ENCODE measurements around the gene ZNF687.

ZNF687 gene

DNA sequence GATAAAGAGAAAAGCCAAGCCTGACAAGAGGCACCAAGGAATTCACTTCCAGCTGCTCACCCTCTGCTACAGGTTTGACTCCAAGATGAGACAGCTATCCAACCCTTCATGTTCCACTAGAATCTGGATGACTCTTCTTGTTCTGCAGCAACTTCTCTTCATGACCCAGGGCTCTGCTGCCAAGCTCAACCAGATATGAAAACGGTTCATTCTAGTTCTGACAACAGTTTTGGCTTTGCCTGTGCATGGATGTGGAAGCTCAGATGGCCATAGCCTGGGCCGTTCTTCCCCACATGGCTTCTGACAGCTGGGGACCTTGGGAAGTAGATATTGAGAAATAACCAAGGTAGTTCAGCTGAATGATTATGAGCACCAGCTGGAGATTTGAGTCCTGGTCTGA lies 31.4 kb downstream of the ZNF687 start:
- no peak for DNase-seq

DNA sequence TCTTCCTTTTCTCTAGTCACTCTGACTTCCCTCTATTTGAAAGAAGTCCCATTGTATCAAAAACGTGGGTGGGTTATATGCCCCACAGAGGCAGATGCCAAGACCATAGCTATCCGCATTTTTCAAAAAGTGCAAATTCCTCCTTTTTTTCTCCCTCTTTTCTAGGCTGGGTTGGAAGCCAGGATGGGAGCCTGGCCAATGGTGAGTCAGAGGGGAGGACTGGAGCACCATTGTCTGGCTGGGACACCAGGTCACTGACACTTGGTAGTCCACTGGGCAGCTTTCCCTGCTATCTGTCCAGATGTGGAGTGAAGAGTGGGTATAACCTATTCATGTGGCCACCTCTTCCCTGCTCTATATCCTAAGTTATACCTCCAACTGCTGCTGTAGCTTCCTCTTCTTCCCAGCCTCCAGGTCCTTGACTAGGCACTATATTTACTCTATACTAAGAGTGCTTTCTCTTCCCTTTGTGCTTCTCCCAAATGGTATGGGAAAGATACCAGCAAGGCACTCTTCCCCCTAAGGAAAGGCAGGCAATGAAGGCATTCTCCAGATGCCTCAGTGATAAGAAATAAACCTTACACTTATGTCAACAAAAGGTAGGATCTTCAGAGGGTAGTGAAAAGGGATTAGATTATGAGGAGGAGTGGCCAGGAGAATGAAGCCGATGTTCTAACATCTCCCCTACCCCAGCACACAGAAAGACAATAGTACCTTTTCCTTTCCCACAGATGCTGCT lies 32.2 kb downstream of the ZNF687 start:
- no peak for DNase-seq

DNA sequence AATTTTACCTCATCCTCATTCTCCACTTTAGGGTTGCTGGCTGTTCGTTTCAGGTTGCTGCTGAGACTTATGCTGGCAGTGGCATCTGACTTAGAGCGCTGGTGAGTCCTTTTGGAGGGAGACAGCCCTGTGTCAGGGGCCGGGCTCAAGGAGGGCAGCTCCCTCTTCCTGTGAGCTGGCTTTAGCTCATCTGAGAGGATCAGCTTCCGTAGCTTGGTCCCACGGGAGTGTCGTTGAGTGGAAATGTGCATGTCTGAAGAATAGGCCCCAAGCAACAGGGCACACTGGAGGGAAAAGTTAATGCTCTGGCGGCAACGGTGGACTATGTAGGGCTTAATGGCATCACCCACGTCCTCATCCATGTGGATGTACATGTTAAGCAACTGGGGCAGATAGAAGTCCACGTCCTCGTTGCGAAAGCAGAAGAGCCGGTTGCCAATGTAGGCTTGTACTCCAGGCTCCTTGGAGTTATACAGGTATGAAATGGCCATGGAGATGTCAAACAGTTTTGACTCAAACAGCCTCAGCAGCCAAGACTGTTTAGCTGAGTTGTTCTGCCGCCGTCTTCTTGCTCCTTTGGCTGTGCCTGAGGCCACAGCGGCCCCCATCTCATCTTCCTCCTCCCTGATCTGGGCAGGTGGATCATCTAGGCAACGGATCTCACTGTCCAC lies 33.6 kb downstream of the ZNF687 start:
- DNase-seq: no peak

DNA sequence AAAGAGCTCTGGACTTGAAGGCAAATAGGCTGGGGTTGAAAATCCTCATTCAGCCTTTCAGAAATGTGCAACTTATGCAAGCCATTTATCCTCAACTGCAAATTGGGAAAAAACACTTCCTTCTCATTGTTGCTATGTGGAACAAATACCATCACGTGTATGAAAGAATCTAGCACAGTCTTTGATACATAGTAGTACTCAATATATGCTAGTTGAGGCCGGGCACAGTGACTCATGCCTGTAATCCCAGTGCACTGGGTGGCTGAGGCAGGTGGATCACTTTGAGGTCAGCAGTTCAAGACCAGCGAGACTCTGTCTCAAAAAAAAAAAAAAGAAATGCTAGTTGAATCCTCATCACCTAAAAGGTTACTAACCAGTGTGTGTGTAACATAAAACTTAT lies 36.9 kb downstream of the ZNF687 start:
- no peak for DNase-seq

DNA sequence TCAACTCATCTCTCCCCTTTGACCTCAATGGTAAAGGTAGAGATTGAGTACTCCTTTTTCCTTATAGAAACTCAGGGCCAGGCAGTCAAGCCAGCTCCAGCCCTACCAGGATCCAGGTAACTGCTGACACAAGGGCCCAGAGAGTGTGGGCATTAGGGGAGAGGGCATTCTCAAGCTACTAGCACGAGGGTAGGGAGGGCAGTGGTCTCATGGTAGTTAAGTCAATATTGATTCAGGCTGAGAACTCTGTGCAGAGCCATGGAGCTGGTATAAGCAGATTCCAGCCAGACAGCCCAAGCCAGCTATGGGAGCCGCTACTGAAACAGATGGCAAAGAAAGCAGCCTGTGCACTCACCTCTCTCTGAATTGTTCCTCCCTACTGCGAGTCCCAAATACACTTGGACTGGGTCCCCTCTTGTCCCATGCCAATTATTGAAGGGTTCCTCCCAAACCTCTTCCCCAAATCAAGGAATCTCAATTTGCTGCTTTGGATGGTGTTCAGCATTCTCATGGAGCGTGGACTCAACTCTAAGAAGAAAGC lies 42.4 kb downstream of the ZNF687 start:
- no peak for DNase-seq

DNA sequence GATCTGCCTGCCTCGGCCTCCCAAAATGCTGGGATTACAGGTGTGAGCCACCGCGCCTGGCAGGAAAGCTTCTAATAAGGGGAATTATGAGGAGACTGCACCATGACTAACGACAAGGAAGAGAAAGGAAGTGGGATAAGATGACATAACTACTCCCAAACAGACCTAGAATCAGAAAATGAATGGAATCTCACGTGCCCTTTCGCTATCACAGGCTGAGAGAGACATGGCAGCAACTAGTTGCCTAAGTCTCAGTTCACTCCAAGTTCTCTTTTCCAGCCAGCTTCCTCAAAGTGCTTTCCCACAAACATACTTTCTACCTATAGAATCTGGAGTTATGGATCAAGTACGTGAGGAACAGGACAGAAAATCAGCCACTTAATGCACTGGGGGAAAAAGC lies 43.1 kb downstream of the ZNF687 start:
- DNase-seq: no peak

DNA sequence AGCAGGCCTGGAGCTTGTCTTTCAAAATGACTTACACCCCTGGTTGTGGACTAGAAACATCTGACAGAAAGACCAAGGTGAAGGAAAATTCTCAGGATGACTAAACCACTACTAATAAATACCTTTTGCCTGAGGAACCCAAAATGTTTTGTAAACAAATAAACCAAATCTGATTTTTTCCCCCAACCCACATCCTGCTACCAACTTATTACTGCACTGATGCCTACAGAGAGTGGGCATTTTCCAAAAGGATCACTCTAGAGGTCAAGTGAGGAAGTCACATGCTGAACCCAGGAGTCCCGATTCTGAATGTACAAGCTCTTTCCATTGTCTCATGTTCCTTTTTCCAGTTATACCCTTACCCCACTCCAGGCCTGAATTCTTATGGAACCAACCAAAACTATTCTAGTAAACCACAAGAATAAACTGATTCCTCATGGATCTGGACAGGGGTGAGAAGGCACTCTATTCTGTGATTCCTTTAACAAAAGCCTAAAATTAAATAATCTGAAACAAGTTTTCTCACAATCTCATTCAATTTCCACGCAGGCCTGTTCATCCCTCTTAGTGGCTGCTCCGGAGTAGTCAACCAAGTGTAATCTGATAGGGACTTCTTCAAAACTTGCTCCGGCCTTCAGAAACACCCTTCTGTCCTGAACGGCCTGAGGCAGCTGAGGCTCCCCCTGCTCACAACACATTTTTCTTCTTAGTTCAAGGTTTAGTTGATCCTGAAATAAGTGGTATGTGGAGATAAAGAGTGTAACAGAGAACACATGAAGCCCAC lies 43.7 kb downstream of the ZNF687 start:
- no peak for DNase-seq

DNA sequence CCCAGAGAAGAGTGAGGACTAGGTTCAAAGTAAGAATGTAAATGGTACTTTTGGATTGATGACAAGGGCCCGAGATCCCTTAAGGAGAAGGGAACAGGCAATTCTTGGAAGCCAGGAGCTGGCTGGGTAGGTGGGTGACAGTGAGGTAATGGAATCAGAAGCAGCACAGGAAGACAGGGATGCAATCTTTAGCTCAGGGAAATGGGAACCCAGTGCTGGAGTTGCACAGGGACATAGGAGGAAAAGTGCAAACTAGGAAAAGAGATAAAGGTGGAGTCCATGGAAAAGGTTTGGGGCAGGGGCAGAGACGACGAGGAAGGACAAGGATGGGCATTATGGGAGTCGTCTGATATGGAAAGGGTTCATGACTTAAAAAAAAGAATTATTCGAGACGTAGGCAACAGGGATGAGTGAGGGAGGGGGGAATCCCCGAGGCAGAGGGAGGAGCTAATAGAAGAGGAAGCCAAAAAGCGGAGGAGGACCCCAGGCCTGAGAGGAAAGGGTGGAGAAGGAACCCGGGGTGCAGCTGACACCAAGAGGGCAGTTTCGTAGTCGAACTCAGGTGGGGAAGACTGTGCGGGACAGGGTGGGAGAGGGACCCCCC lies 44.6 kb downstream of the ZNF687 start:
- DNase-seq: peak; percentile 65

DNA sequence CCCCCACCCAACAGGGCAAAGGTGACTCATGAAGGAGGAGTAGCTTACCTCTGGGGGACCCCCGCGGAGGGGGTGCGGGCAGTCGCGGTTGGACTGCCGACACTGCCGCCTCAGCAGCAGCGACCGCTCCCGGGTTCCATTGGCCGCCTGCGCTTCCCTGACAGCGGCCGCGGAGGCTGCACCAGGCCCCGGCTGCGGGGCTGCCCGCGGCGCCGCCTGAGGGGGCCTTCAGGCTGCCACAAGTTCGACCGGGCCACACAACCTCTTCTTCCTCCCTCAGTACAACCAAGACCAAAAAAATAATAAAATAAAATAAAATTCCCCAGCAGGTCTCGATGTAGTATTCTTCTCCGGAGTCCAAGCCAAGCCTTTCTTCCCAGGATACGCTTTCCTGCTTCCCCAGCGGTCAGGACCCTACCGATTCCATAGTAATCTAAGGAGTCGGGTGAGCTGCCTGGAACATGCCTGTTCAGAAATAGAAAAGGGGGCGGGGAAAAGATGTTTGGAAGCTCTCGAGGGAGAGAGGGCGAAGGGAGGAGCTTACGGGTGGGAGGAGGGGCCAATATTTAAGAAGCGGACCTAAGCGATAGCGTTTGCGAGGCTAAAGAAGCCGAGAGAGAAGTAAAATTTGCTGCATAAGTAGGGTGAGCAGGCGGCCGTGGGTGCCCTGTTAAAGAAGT lies 45.3 kb downstream of the ZNF687 start, which contains the start of gene PI4KB:
Gene PI4KB (minus strand): TSS at position 194 of the 680 bp plus-strand sequence. CDS start 10,935 bp downstream, outside the sequence.
- DNase-seq: peak; percentile 100

DNA sequence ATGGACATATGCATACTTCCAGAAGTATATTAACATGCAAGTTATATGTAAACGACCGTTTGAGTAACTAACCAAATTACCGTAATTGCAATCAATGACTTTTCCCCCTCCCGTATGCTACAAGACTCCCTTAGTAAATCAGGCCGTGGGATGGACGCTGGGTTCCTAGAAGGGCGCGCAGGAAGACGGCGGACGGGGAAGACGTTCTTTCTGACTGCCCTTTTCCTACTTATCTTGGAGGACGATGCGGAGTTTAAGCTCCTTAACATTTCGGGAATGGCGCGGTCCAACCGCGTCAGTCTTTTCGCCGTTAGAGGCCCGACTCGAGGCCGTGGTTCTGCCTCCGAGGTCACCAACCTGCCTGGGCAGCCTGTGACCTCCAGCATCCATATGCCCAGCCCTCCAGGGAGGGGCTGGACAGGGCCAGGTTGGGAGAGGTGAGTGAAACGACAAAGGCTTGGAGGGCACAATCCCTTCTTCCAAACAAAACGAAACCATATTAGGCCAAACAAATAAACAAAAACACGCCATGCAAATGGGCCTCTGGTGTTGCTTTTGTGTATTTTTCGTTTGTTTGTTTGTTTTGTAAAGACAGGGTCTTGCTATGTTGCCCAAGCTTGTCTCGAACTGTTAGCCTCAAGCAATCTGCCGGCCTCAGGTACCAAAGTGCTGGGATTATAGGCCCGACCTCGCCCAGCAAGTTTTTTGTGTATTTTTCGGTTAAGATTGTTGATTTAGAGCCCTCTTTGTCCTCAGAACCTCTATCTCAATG lies 46.0 kb downstream of the ZNF687 start:
- peak; percentile 61 for DNase-seq

DNA sequence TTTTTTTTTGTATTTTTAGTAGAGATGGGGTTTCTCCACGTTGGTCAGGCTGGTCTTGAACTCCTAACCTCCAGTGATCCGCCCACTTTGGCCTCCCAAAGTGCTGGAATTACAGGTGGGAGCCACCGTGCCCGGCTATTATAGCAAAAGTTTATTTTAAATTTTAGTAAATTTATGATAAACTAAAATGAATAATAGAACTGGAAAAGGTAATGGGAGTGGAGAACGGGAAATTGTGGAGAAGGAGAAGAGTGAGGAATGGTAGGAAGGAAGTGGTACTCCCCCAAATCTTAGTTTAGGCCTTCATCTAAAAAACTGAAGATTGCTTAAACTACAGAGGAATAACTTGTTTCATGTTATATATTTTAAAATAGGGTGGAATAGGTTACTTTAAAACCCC lies 52.7 kb downstream of the ZNF687 start:
- no peak for DNase-seq

DNA sequence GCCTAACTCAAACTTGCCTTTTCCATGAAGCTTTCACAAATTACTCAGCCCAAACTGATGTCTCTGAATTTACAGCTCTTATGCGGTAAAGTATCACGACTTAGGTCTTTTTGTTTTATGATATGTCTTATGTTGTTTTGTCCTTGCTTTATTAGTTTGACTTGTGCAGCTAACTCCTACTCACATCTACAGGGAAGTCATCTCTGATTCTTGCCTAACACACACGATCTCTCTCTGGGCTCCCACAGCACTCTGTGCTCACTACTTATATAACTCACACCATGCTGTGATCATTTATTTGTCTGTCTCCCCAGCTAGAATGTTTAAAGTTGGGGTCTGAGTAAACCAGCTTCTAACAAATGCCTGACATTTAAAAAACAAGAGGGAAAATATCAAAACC lies 54.5 kb downstream of the ZNF687 start:
- DNase-seq: no peak

DNA sequence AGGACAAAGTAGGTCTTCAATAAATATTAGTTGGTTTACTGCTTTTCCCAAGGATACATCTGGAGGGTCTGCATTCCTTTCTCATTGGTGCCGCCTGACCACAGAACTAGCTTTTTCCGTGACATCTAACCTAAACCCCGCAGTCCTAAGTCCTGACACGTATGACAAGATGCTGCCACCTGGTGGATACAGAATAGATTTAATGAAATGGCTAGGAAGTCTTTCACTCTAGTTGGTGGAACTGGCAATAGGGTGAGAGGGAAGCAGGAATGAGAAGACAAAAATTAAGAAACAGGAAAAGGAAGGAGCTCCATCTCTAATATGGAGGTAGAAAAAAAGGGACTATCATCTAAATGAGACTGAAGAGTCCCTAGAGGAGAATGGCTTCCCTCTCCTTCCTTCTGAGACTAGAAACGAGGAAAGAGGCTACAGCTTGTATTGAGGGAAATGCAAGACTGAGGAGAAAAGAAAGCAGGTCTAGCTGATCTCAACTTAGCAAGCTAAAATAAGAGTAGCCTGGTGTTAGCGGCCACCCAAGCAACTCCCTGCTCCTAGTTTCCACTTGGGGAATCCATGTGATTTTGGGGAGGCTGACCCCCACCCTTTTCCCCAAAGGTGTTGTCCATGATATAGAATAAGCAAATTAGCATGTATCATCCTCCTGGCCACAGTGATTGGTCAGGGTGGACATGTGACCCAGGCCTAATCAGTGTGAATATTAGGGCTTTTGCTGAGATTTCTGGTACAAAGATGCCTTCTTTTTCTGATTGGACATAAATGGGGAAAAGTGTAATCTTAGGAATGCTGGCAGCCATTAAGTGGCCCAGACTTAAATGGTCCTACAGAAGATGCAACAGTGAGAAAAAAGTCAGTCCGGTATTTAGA lies 59.0 kb downstream of the ZNF687 start:
- DNase-seq: peak; percentile 90
